Fibroblast of lung (primary cell): ENCODE results near the gene PTPRM. TPM values are rescaled to one million over a fixed set of nuclear protein-coding genes. Genes with fewer than 3 reads are reported as not detected.

Experiments used
- DNase-seq, 2 donors: peaks; one replicate each; pipeline versions ENCODE4 v3.0.0 to v3.0.0-alpha.2; 2010; ENCODE audit warnings: low read depth in 2 of 2
- H2AFZ ChIP-seq: 2 replicates; pipeline ENCODE4 v1.5.1; 2012; ENCODE audit warnings: low read length, control low read depth, inconsistent platforms
- H3K27ac ChIP-seq: 2 replicates; pipeline ENCODE4 v1.5.1; 2011; ENCODE audit warnings: low read length, control low read depth; ENCODE audit not compliant: insufficient read depth
- H3K27me3 ChIP-seq: 2 replicates; pipeline ENCODE4 v1.5.1; 2011; ENCODE audit warnings: mild to moderate bottlenecking, low read length; ENCODE audit not compliant: control insufficient read depth, insufficient read depth
- H3K36me3 ChIP-seq: 2 replicates; pipeline ENCODE4 v1.5.1; 2011; ENCODE audit warnings: low read length; ENCODE audit not compliant: control insufficient read depth, insufficient read depth
- H3K4me1 ChIP-seq: 2 replicates; pipeline ENCODE4 v1.5.1; 2011; ENCODE audit warnings: low read length; ENCODE audit not compliant: control insufficient read depth, insufficient read depth; ENCODE audit errors: extremely low read depth
- H3K4me2 ChIP-seq: 2 replicates; pipeline ENCODE4 v1.5.1; 2011; ENCODE audit warnings: low read length, control low read depth; ENCODE audit not compliant: insufficient read depth; ENCODE audit errors: extremely low read depth
- H3K4me3 ChIP-seq, 4 experiments: fragments of 200-600 bp in 1 of 4; sonication (generic) in 1 of 4; replicated peaks in 1 of 4; 2 replicates each; pipeline ENCODE4 v1.5.1; 2011 to 2016; ENCODE audit warnings: low read length in 4 of 4, low read depth in 3 of 4, mild to moderate bottlenecking in 3 of 4, control low read depth in 2 of 4, inconsistent platforms in 1 of 4, mixed read lengths in 1 of 4; ENCODE audit not compliant: insufficient read depth in 1 of 4; ENCODE audit errors: control extremely low read depth in 1 of 4
- H3K79me2 ChIP-seq: 2 replicates; pipeline ENCODE4 v1.5.1; 2012; ENCODE audit warnings: mild to moderate bottlenecking, low read length, inconsistent platforms; ENCODE audit not compliant: control insufficient read depth, insufficient read depth
- H3K9ac ChIP-seq: 2 replicates; pipeline ENCODE4 v1.5.1; 2011; ENCODE audit warnings: mild to moderate bottlenecking, low read length, control low read depth; ENCODE audit not compliant: insufficient read depth
- H3K9me3 ChIP-seq: 2 replicates; pipeline ENCODE4 v1.5.1; 2012; ENCODE audit warnings: low read depth, low read length; ENCODE audit not compliant: control insufficient read depth, insufficient read depth
- H4K20me1 ChIP-seq: 2 replicates; pipeline ENCODE4 v1.5.1; 2011; ENCODE audit warnings: low read length; ENCODE audit not compliant: control insufficient read depth, insufficient read depth; ENCODE audit errors: extremely low read depth
- EZH2 ChIP-seq: IDR thresholded peaks from 2 replicates; pipeline ENCODE4 v1.5.1; 2012; ENCODE audit warnings: low read length, control low read depth, mild to moderate bottlenecking; ENCODE audit errors: missing control alignments
- polyA plus RNA-seq, 2 donors: library from polyadenylated mRNA; depleted of rRNA in 1 of 2; stranded (reverse) in 1 of 2; unstranded in 1 of 2; fragments of >200 nt; gene quantifications; 2 replicates each; pipeline ENCODE4 v1.2.1, GENCODE V29; 2011 to 2012; ENCODE audit warnings: missing spikeins in 1 of 2
- total RNA-seq: library from RNA; depleted of rRNA; stranded (reverse); fragments of >200 nt; gene quantifications from 2 replicates; pipeline ENCODE4 v1.2.1, GENCODE V29; 2014
- TF ChIP-seq, protein P1 (sequence below), 2 donors: IDR thresholded peaks in 1 of 2; conservative IDR thresholded peaks in 1 of 2; 1 replicate in 1 of 2; 2 replicates in 1 of 2; pipeline ENCODE4 v1.5.1; 2011 to 2012; ENCODE audit warnings: low read length in 2 of 2, control low read depth in 1 of 2, inconsistent platforms in 1 of 2, low read depth in 1 of 2, mild to moderate bottlenecking in 1 of 2

The PTPRM gene
- total and polyA plus RNA-seq, 2 donors (not counting 1 experiment from before 2014, with no cell fraction given), result 86.6 to 87.0 TPM

GRCh38 chr18:8241731-8242130, 674.6 kb downstream of the PTPRM start:
- Histone ChIP-seq H3K79me2 (no peaks in the 10 kb centered on the region), H3K4me3 (no peak overlapping the region), H2AFZ (no peak overlapping the region), H3K27ac (no peak overlapping the region), H3K9ac (no peak overlapping the region), H3K9me3 (no peaks in the 10 kb centered on the region), H3K4me2 (no peak overlapping the region), H4K20me1 (no peaks in the 10 kb centered on the region), H3K36me3 (no peaks in the 10 kb centered on the region), H3K27me3 (no peaks in the 10 kb centered on the region), H3K4me1 (no peaks in the 10 kb centered on the region)
- TF ChIP-seq, protein P1, sequence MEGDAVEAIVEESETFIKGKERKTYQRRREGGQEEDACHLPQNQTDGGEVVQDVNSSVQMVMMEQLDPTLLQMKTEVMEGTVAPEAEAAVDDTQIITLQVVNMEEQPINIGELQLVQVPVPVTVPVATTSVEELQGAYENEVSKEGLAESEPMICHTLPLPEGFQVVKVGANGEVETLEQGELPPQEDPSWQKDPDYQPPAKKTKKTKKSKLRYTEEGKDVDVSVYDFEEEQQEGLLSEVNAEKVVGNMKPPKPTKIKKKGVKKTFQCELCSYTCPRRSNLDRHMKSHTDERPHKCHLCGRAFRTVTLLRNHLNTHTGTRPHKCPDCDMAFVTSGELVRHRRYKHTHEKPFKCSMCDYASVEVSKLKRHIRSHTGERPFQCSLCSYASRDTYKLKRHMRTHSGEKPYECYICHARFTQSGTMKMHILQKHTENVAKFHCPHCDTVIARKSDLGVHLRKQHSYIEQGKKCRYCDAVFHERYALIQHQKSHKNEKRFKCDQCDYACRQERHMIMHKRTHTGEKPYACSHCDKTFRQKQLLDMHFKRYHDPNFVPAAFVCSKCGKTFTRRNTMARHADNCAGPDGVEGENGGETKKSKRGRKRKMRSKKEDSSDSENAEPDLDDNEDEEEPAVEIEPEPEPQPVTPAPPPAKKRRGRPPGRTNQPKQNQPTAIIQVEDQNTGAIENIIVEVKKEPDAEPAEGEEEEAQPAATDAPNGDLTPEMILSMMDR (conservative IDR thresholded peaks at IDR 0.05 in 1 of 2, IDR thresholded peaks at IDR 0.05 in 1 of 2; ENCODE audit: low read depth in 1 of 2, low read length in 2 of 2), result no peak
- TF ChIP-seq EZH2, result no peak
- DNase-seq, result no peak

DNA sequence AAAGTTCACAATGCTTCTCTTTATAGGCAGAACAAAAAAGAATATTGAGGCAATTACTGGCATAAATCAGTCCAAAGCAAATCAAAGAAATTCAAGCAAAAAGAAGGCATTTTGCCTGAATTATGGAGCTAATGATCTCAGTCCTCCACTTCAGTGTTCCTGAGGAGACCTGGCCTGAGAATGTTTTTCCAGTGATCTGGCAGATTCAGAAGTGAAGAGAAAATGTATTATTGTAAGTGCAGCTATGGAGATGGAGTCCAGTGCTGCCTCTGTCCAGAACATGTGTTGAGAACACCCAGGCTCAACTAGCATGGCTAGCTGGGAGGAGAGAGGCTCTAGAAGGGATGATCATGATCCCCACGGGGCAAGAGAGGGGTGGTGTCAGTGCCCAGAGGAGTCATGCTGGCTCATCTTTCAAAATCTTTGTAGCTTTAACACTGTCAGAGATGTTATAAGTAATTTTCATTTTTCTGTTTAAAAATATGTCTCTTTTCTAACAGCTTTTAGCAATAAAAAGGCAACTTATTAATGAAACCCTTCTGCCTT, 675.1 kb downstream of the PTPRM start:
- H3K36me3 ChIP-seq, result no peaks in the 10 kb centered on the region
- no peaks in the 10 kb centered on the region for H3K27me3 ChIP-seq
- no peak overlapping the region for H3K4me3 ChIP-seq
- H4K20me1 ChIP-seq, result no peaks in the 10 kb centered on the region
- no peak overlapping the region for H3K4me2 ChIP-seq
- no peak for DNase-seq
- TF ChIP-seq, protein P1 (conservative IDR thresholded peaks at IDR 0.05 in 1 of 2, IDR thresholded peaks at IDR 0.05 in 1 of 2; ENCODE audit: low read depth in 1 of 2, low read length in 2 of 2), result no peak
- no peak for TF ChIP-seq EZH2
- no peak overlapping the region for H3K27ac ChIP-seq
- no peaks in the 10 kb centered on the region for H3K79me2 ChIP-seq
- no peak overlapping the region for H2AFZ ChIP-seq
- H3K9me3 ChIP-seq, result no peaks in the 10 kb centered on the region
- no peak overlapping the region for H3K9ac ChIP-seq
- no peaks in the 10 kb centered on the region for H3K4me1 ChIP-seq

DNA sequence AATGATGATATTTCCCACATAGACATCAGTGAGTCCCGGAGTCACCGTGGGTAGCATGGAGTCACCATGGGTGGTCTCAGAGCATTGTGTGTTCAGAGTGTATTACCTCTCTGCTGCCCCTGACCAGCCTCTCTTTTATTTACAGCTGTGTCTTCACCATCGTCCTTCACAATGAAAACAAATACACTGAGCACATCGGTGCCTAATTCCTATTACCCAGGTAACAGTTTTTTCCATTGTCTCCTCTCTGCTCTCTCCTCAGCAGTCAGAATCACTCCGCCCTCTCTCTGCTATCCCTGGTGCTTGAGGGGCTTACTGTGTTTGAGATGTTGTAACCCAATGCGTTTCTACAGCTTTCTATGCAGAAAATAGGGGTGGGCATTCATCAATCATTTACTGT, 680.6 kb downstream of the PTPRM start:
- Histone ChIP-seq H3K4me1 (no peaks in the 10 kb centered on the region), H3K27me3 (no peaks in the 10 kb centered on the region), H3K79me2 (no peaks in the 10 kb centered on the region), H3K27ac (no peak overlapping the region), H3K36me3 (no peaks in the 10 kb centered on the region), H2AFZ (no peak overlapping the region), H3K9ac (no peak overlapping the region), H3K9me3 (no peaks in the 10 kb centered on the region), H3K4me2 (no peak overlapping the region), H3K4me3 (no peak overlapping the region), H4K20me1 (no peaks in the 10 kb centered on the region)
- TF ChIP-seq, protein P1 (conservative IDR thresholded peaks at IDR 0.05 in 1 of 2, IDR thresholded peaks at IDR 0.05 in 1 of 2; ENCODE audit: low read depth in 1 of 2, low read length in 2 of 2), result no peak
- no peak for TF ChIP-seq EZH2
- DNase-seq, result no peak
